H1 (cell line): ENCODE results near the gene EHD4. TPM values are rescaled to one million over a fixed set of nuclear protein-coding genes. Genes with fewer than 3 reads are reported as not detected.

Experiments used
- CTCF ChIA-PET: fragments of 300-600 bp; sonication (Branson Sonifier 250); formaldehyde crosslinking; loops from one replicate; lab custom pipeline; 2021; ENCODE audit not compliant: partially characterized antibody; lab: Charles Lee
- POLR2A ChIA-PET: fragments of 300-600 bp; sonication (Branson Sonifier 250); formaldehyde crosslinking; loops from one replicate; lab custom pipeline; 2021; ENCODE audit warnings: inconsistent platforms; ENCODE audit not compliant: partially characterized antibody; lab: Charles Lee
- DNase-seq, 2 experiments: peaks; one replicate each; pipeline versions ENCODE4 v3.0.0 to v3.0.0-alpha.2; 2010 to 2022; ENCODE audit warnings: low spot score in 2 of 2, low read depth in 1 of 2, mixed read lengths in 1 of 2
- FAIRE-seq: peaks from 2 replicates; lab custom pipeline; 2011; peaks lifted over from hg19 to GRCh38; lab: Jason Lieb, UNC
- H2AFZ ChIP-seq: 2 replicates; pipeline ENCODE4 v1.8.1; 2012; ENCODE audit warnings: low read length, inconsistent platforms
- H2AK5ac ChIP-seq: 2 replicates; pipeline ENCODE4 v1.6.1; 2013; ENCODE audit warnings: low read depth, low read length
- H2BK120ac ChIP-seq: replicated peaks from 2 replicates; pipeline ENCODE3; 2013; ENCODE audit warnings: low read depth, low read length, inconsistent platforms
- H2BK12ac ChIP-seq: 2 replicates; pipeline ENCODE4 v1.6.1; 2013; ENCODE audit warnings: low read depth, low read length
- H2BK15ac ChIP-seq: 2 replicates; pipeline ENCODE4 v1.6.1; 2013; ENCODE audit warnings: low read length
- H2BK20ac ChIP-seq: 2 replicates; pipeline ENCODE4 v1.6.1; 2013; ENCODE audit warnings: low read length
- H2BK5ac ChIP-seq: 2 replicates; pipeline ENCODE4 v1.6.1; 2013; ENCODE audit warnings: low read depth, low read length
- H3K14ac ChIP-seq: 2 replicates; pipeline ENCODE4 v1.6.1; 2013; ENCODE audit warnings: inconsistent platforms; ENCODE audit not compliant: insufficient read length
- H3K18ac ChIP-seq: 2 replicates; pipeline ENCODE4 v1.6.1; 2013; ENCODE audit warnings: low read length; ENCODE audit errors: extremely low read depth
- H3K23ac ChIP-seq: 2 replicates; pipeline ENCODE4 v1.6.1; 2013; ENCODE audit warnings: inconsistent platforms; ENCODE audit not compliant: insufficient read length
- H3K23me2 ChIP-seq: 2 replicates; pipeline ENCODE4 v1.6.1; 2013; ENCODE audit warnings: low read depth, low read length
- H3K27ac ChIP-seq: 2 replicates; pipeline ENCODE4 v1.6.1; 2011; ENCODE audit warnings: low read depth, low read length, inconsistent platforms
- H3K27me3 ChIP-seq, 4 experiments: replicated peaks in 1 of 4; 1 replicate in 1 of 4; 2 replicates in 3 of 4; pipeline versions ENCODE4 v1.6.1 to v1.8.1; 2011 to 2013; ENCODE audit warnings: low read length in 3 of 4, mild to moderate bottlenecking in 3 of 4, inconsistent platforms in 2 of 4, mixed read lengths in 2 of 4, moderate library complexity in 1 of 4; ENCODE audit not compliant: control insufficient read depth in 3 of 4, insufficient read depth in 3 of 4; ENCODE audit errors: extremely low read depth in 1 of 4
- H3K36me3 ChIP-seq, 4 experiments: 2 replicates each; pipeline versions ENCODE4 v1.6.1 to v1.8.1; 2011 to 2013; ENCODE audit warnings: mild to moderate bottlenecking in 4 of 4, low read length in 3 of 4, moderate library complexity in 2 of 4, control low read depth in 1 of 4, inconsistent platforms in 1 of 4; ENCODE audit not compliant: insufficient read depth in 4 of 4, control insufficient read depth in 2 of 4
- H3K4ac ChIP-seq: replicated peaks from 2 replicates; pipeline ENCODE3; 2013; ENCODE audit warnings: low read length, low read depth, mixed read lengths, inconsistent platforms; ENCODE audit not compliant: insufficient read length
- H3K4me1 ChIP-seq, 4 experiments: replicated peaks in 1 of 4; 1 replicate in 1 of 4; 2 replicates in 3 of 4; pipeline versions ENCODE4 v1.6.1 to v1.8.1; 2011 to 2013; ENCODE audit warnings: low read length in 3 of 4, inconsistent platforms in 2 of 4, mixed read lengths in 1 of 4; ENCODE audit not compliant: insufficient read depth in 4 of 4, control insufficient read depth in 3 of 4
- H3K4me2 ChIP-seq, 2 experiments: 2 replicates each; pipeline versions ENCODE4 v1.6.1 to v1.8.1; 2011 to 2013; ENCODE audit warnings: low read depth in 2 of 2, low read length in 2 of 2, control low read depth in 1 of 2, inconsistent platforms in 1 of 2, mild to moderate bottlenecking in 1 of 2; ENCODE audit not compliant: insufficient read depth in 1 of 2
- H3K4me3 ChIP-seq, 4 experiments: fragments of 200-600, 300-600 bp in 1 of 4; sonication (generic), shearing (Covaris generic), sonication (Bioruptor Twin) in 1 of 4; 2 replicates each; pipeline versions ENCODE4 v1.5.1 to v1.8.1; 2011 to 2016; ENCODE audit warnings: low read length in 4 of 4, low read depth in 3 of 4, control low read depth in 2 of 4, inconsistent platforms in 2 of 4, mild to moderate bottlenecking in 2 of 4, mixed read lengths in 1 of 4, moderate library complexity in 1 of 4; ENCODE audit not compliant: insufficient read depth in 2 of 4; ENCODE audit errors: extremely low read depth in 1 of 4
- H3K56ac ChIP-seq: replicated peaks from 2 replicates; pipeline ENCODE3; 2013; ENCODE audit warnings: low read depth, mild to moderate bottlenecking, mixed read lengths, low read length, inconsistent platforms; ENCODE audit not compliant: insufficient read length
- H3K79me1 ChIP-seq: 2 replicates; pipeline ENCODE4 v1.6.1; 2013; ENCODE audit warnings: low read depth, low read length, control low read depth
- H3K79me2 ChIP-seq, 2 experiments: 2 replicates each; pipeline versions ENCODE4 v1.6.1 to v1.8.1; 2012 to 2013; ENCODE audit warnings: low read length in 2 of 2, mild to moderate bottlenecking in 2 of 2, inconsistent platforms in 1 of 2; ENCODE audit not compliant: insufficient read depth in 2 of 2, control insufficient read depth in 1 of 2
- H3K9ac ChIP-seq, 4 experiments: replicated peaks in 1 of 4; 1 replicate in 1 of 4; 2 replicates in 3 of 4; pipeline versions ENCODE4 v1.6.1 to v1.8.1; 2011 to 2013; ENCODE audit warnings: low read depth in 3 of 4, low read length in 3 of 4, control low read depth in 2 of 4, mild to moderate bottlenecking in 2 of 4, moderate library complexity in 2 of 4, inconsistent platforms in 1 of 4; ENCODE audit errors: extremely low read depth in 1 of 4
- H3K9me3 ChIP-seq, 2 experiments: 2 replicates each; pipeline versions ENCODE4 v1.6.1 to v1.8.1; 2012 to 2013; ENCODE audit warnings: mild to moderate bottlenecking in 2 of 2, moderate library complexity in 2 of 2, control low read depth in 1 of 2, inconsistent platforms in 1 of 2, low read depth in 1 of 2, low read length in 1 of 2, mixed read lengths in 1 of 2; ENCODE audit not compliant: insufficient read depth in 2 of 2
- H4K20me1 ChIP-seq, 2 experiments: replicated peaks in 1 of 2; 2 replicates each; pipeline versions ENCODE3 to v1.8.1; 2011 to 2013; ENCODE audit warnings: inconsistent platforms in 2 of 2, low read length in 2 of 2, mild to moderate bottlenecking in 1 of 2; ENCODE audit not compliant: insufficient read depth in 2 of 2, control insufficient read depth in 1 of 2
- H4K5ac ChIP-seq: 2 replicates; pipeline ENCODE4 v1.6.1; 2013; ENCODE audit warnings: low read length, low read depth, mixed read lengths, inconsistent platforms; ENCODE audit not compliant: insufficient read length
- H4K8ac ChIP-seq: 2 replicates; pipeline ENCODE4 v1.8.0; 2013; ENCODE audit warnings: mild to moderate bottlenecking, moderate library complexity, low read length, inconsistent platforms; ENCODE audit not compliant: insufficient read depth; ENCODE audit errors: extremely low read depth
- H4K91ac ChIP-seq: replicated peaks from 2 replicates; pipeline ENCODE3; 2013; ENCODE audit warnings: low read length, mixed read lengths, inconsistent platforms; ENCODE audit not compliant: insufficient read length
- BACH1 ChIP-seq: IDR thresholded peaks from 2 replicates; pipeline ENCODE4 v1.6.1; 2012; ENCODE audit warnings: low read length, improper control_type of control experiment
- CEBPB ChIP-seq: IDR thresholded peaks from 2 replicates; pipeline ENCODE4 v1.6.1; 2012; ENCODE audit warnings: low read depth, low read length
- CREB1 ChIP-seq: IDR thresholded peaks from 2 replicates; pipeline ENCODE4 v1.6.1; 2012; ENCODE audit warnings: inconsistent platforms
- JUND ChIP-seq: IDR thresholded peaks from 2 replicates; pipeline ENCODE4 v1.6.1; 2011; ENCODE audit warnings: mild to moderate bottlenecking, improper control_type of control experiment, low read length
- KDM4A ChIP-seq: IDR thresholded peaks from one replicate; pipeline ENCODE4 v1.7.1; 2012; ENCODE audit warnings: low read depth, mild to moderate bottlenecking, moderate library complexity, low read length, inconsistent platforms; ENCODE audit not compliant: severe bottlenecking
- MAFK ChIP-seq: IDR thresholded peaks from 2 replicates; pipeline ENCODE4 v1.6.1; 2012; ENCODE audit warnings: low read depth, mild to moderate bottlenecking, improper control_type of control experiment, low read length
- RNF2 ChIP-seq: fragments of 200-900, 300-1000 bp; sonication (generic); IDR thresholded peaks from 2 replicates; pipeline ENCODE4 v1.7.1; 2016; ENCODE audit warnings: borderline replicate concordance, low read depth, mild to moderate bottlenecking, antibody characterized with exemption, low read length; ENCODE audit not compliant: poor library complexity, severe bottlenecking; ENCODE audit errors: missing control alignments
- SP2 ChIP-seq: IDR thresholded peaks from 2 replicates; pipeline ENCODE4 v1.6.1; 2012; ENCODE audit warnings: mild to moderate bottlenecking, low read length, inconsistent platforms
- SP4 ChIP-seq: IDR thresholded peaks from 2 replicates; pipeline ENCODE4 v1.6.1; 2012; ENCODE audit warnings: low read length, inconsistent platforms
- WGBS, 2 experiments: shearing (Covaris generic) in 1 of 2; methylation state at CpG; one replicate each; pipeline versions ENCODE4 v1.1.6 to v1.1.7; 2013 to 2015; ENCODE audit warnings: low lambda C conversion rate in 2 of 2, mixed read lengths in 2 of 2, inconsistent platforms in 1 of 2, low coverage in 1 of 2, missing lambda C conversion rate in 1 of 2; ENCODE audit not compliant: insufficient replicate concordance in 2 of 2, insufficient coverage in 1 of 2, insufficient read length in 1 of 2; ENCODE audit errors: extremely low coverage in 1 of 2, missing lambda C conversion rate in 1 of 2; 5-methylcytosine and 5-hydroxymethylcytosine counted together
- polyA plus RNA-seq, 7 experiments: library from polyadenylated mRNA; depleted of rRNA in 3 of 7; stranded (reverse) in 5 of 7; unstranded in 2 of 7; fragments of >200 nt in 5 of 7; fragments of 200-250 nt in 2 of 7; gene quantifications; 1 replicate in 5 of 7; 2 replicates in 1 of 7; 4 replicates in 1 of 7; pipeline versions ENCODE4 v1.2.1 to v1.2.3, GENCODE V29; 2011 to 2013; ENCODE audit warnings: missing spikeins in 2 of 7, mixed read lengths in 2 of 7
- total RNA-seq: library from RNA; stranded (reverse); fragmentation: NEBNext Ultra II Directional; extraction: Animal tissue kit (Norgen Biotek cat#: 25700); gene quantifications from 2 replicates; pipeline ENCODE4 v1.2.1, GENCODE V29; 2021
- TF ChIP-seq, protein P1 (sequence below): IDR thresholded peaks from 2 replicates; pipeline ENCODE4 v1.6.1; 2011; ENCODE audit warnings: low read length, improper control_type of control experiment

The EHD4 gene
- total and polyA plus RNA-seq, 2 of the 8 experiments (the other 6 are each of a cell fraction or from before 2014, with no cell fraction given) = 17.5 to 24.5 TPM

DNA sequence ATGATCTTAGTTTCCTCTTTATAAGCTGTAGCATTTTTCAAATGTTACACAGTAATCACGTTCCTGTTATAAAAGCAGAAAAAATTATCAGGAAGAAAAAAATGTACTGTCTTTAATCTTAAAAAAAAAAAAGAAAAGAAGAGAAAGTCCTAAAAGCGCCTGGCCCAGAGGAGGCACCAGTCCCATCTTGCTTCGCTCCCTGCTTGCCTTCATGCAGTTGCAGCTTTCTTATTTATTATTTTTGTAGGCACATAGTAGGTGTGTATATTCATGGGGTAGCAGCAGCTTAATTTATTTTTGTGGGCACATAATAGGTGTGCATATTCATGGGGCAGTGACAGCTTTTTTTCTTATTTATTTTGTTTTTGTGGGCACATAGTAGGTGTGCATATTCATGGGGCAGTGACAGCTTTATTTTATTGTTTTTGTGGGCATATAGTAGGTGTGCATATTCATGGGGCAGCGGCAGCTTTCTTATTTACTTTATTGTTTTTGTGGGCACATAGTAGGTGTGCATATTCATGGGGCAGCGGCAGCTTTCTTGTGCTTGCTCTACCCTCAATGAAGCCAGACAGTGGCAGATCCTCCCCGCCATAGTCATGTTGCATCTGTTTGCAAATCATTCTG is 5.5 kb upstream of the EHD4 start:
- Histone ChIP-seq H2BK120ac (no peak overlapping the region), H2BK15ac (no peak overlapping the region), H3K23me2 (no peaks in the 10 kb centered on the region), H2BK5ac (no peak overlapping the region), H3K9me3 (no peaks in the 10 kb centered on the region), H3K4me3 (no peak overlapping the region), H4K5ac (no peak overlapping the region), H4K8ac (no peak overlapping the region), H3K27me3 (no peaks in the 10 kb centered on the region; a peak in 1 of 7 replicates), H3K27ac (no peak overlapping the region), H2BK20ac (no peak overlapping the region), H4K20me1 (no peaks in the 10 kb centered on the region), H3K79me1 (no peaks in the 10 kb centered on the region), H3K9ac (no peak overlapping the region), H3K36me3 (no peaks in the 10 kb centered on the region), H3K18ac (no peak overlapping the region), H2BK12ac (no peak overlapping the region), H3K79me2 (no peaks in the 10 kb centered on the region), H2AFZ (no peak overlapping the region), H3K14ac (no peak overlapping the region), H3K4ac (no peak overlapping the region), H2AK5ac (no peak overlapping the region), H4K91ac (no peak overlapping the region), H3K56ac (no peak overlapping the region), H3K4me1 (no peaks in the 10 kb centered on the region; a peak in 1 of 7 replicates), H3K23ac (no peak overlapping the region), H3K4me2 (no peak overlapping the region)
- 91% methylated on average over 6 of the region's 6 CpGs; no CpG with 5 or more reads in 1 of the 2 experiments for WGBS, 2 experiments
- TF ChIP-seq RNF2 = no peak
- no peak for TF ChIP-seq SP2
- no peak for TF ChIP-seq CEBPB
- TF ChIP-seq JUND = no peak
- TF ChIP-seq, protein P1, sequence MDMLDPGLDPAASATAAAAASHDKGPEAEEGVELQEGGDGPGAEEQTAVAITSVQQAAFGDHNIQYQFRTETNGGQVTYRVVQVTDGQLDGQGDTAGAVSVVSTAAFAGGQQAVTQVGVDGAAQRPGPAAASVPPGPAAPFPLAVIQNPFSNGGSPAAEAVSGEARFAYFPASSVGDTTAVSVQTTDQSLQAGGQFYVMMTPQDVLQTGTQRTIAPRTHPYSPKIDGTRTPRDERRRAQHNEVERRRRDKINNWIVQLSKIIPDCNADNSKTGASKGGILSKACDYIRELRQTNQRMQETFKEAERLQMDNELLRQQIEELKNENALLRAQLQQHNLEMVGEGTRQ = no peak
- no peak for TF ChIP-seq SP4
- TF ChIP-seq MAFK = no peak
- TF ChIP-seq CREB1 = no peak
- no peak for TF ChIP-seq KDM4A
- no peak for TF ChIP-seq BACH1
- FAIRE-seq (no peak), DNase-seq (no peak)
- ChIA-PET CTCF (interaction anchor here (1.2 to 16.4 kb wide), 4 partner anchors 12 to 106 kb away, joined by 5 to 252 read pairs (median 18); no protein-coding TSS in a partner anchor), POLR2A (no interaction called here)
